GM23338 (cell line): Measurements from ENCODE around the gene FZD7. TPM values are rescaled to one million over a fixed set of nuclear protein-coding genes. Genes with fewer than 3 reads are reported as not detected.

Experiments used
- ATAC-seq: fragments of 200-7000 bp; cut with Tn5 transposase; 3 replicates; pipeline ENCODE4 v1.9.1; 2020
- DNase-seq: peaks from one replicate; pipeline ENCODE4 v3.0.0-alpha.2; 2015; ENCODE audit warnings: low spot score
- H2AFZ ChIP-seq: fragments of 200-600 bp; sonication (generic); 2 replicates; pipeline ENCODE4 v1.8.0; 2016; ENCODE audit warnings: antibody characterized with exemption, mild to moderate bottlenecking, moderate library complexity
- H3F3A ChIP-seq: fragments of 200-600 bp; sonication (generic); replicated peaks from 2 replicates; pipeline ENCODE4 v1.8.0; 2017; ENCODE audit warnings: antibody characterized with exemption, mixed run types, low read depth
- H3K27ac ChIP-seq: fragments of 200-600 bp; sonication (generic); 2 replicates; pipeline ENCODE4 v1.6.1; 2016; ENCODE audit warnings: low read depth
- H3K27me3 ChIP-seq: fragments of 200-600 bp; sonication (generic); 2 replicates; pipeline ENCODE4 v1.8.0; 2016; ENCODE audit warnings: mild to moderate bottlenecking, mixed run types, moderate library complexity; ENCODE audit not compliant: insufficient read depth
- H3K36me3 ChIP-seq: fragments of 200-600 bp; sonication (generic); 2 replicates; pipeline ENCODE4 v1.8.0; 2016; ENCODE audit warnings: mild to moderate bottlenecking; ENCODE audit not compliant: insufficient read depth
- H3K4me1 ChIP-seq: fragments of 200-600 bp; sonication (generic); 2 replicates; pipeline ENCODE4 v1.8.0; 2016; ENCODE audit warnings: mild to moderate bottlenecking, moderate library complexity; ENCODE audit not compliant: insufficient read depth
- H3K4me2 ChIP-seq: fragments of 200-600 bp; sonication (generic); 2 replicates; pipeline ENCODE4 v1.7.1; 2017; ENCODE audit warnings: mixed run types
- H3K4me3 ChIP-seq: fragments of 200-600 bp; sonication (generic); 2 replicates; pipeline ENCODE4 v1.6.1; 2016; ENCODE audit warnings: mixed run types
- H3K79me2 ChIP-seq: fragments of 200-600 bp; sonication (generic); replicated peaks from 2 replicates; pipeline ENCODE4 v1.8.0; 2017; ENCODE audit warnings: mild to moderate bottlenecking; ENCODE audit not compliant: insufficient read depth
- H3K9me2 ChIP-seq: fragments of 200-600 bp; sonication (generic); 2 replicates; pipeline ENCODE4 v1.8.0; 2017; ENCODE audit not compliant: insufficient read depth
- H4K20me1 ChIP-seq: fragments of 200-600 bp; sonication (generic); replicated peaks from 2 replicates; pipeline ENCODE4 v1.8.0; 2017; ENCODE audit warnings: mild to moderate bottlenecking; ENCODE audit not compliant: insufficient read depth
- H3K27ac Mint-ChIP-seq: 2 replicates; pipeline ENCODE4 v1.8.0; 2020; ENCODE audit warnings: inconsistent platforms, mild to moderate bottlenecking, moderate library complexity, mixed read lengths
- H3K27me3 Mint-ChIP-seq: 3 replicates; pipeline ENCODE4 v1.8.0; 2022; ENCODE audit warnings: low read depth, mild to moderate bottlenecking, moderate library complexity, mixed read lengths, inconsistent platforms; ENCODE audit not compliant: insufficient read depth, poor library complexity
- H3K36me3 Mint-ChIP-seq: 3 replicates; pipeline ENCODE4 v1.8.0; 2021; ENCODE audit warnings: low read depth, mild to moderate bottlenecking, inconsistent platforms, moderate library complexity, mixed read lengths
- H3K4me1 Mint-ChIP-seq: 3 replicates; pipeline ENCODE4 v1.8.0; 2020; ENCODE audit warnings: mild to moderate bottlenecking, inconsistent platforms, mixed read lengths
- H3K4me3 Mint-ChIP-seq: 3 replicates; pipeline ENCODE4 v1.8.0; 2021; ENCODE audit warnings: moderate library complexity, mild to moderate bottlenecking, inconsistent platforms, mixed read lengths
- H3K9me3 Mint-ChIP-seq: 3 replicates; pipeline ENCODE4 v1.8.0; 2020; ENCODE audit warnings: moderate library complexity, mild to moderate bottlenecking, inconsistent platforms, mixed read lengths
- CREB1 ChIP-seq: fragments of 250-450 bp; sonication (Bioruptor Pico); IDR thresholded peaks from 2 replicates; pipeline ENCODE4 v1.5.0; 2020; ENCODE audit warnings: low read depth, mild to moderate bottlenecking, moderate library complexity
- CTCF ChIP-seq, 2 experiments: fragments of 200-600 bp in 1 of 2; sonication (generic) in 1 of 2; conservative IDR thresholded peaks; 2 replicates each; pipeline versions ENCODE4 v1.5.1 to v1.6.1; 2016 to 2017; ENCODE audit warnings: antibody characterized with exemption in 2 of 2, low read depth in 2 of 2, mild to moderate bottlenecking in 2 of 2, moderate library complexity in 1 of 2
- EZH2 ChIP-seq: fragments of 200-600 bp; sonication (generic); IDR thresholded peaks from one replicate; pipeline ENCODE4 v1.8.0; 2017; ENCODE audit warnings: antibody characterized with exemption, mild to moderate bottlenecking, low read depth; ENCODE audit not compliant: unreplicated experiment
- EZH2phosphoT487 ChIP-seq: fragments of 200-600 bp; sonication (generic); IDR thresholded peaks from one replicate; pipeline ENCODE4 v1.8.1; 2018; ENCODE audit warnings: antibody characterized with exemption; ENCODE audit not compliant: unreplicated experiment
- JUNB ChIP-seq: IDR thresholded peaks from one replicate; pipeline ENCODE4 v1.6.1; 2016; ENCODE audit warnings: antibody characterized with exemption; ENCODE audit not compliant: unreplicated experiment
- NANOG ChIP-seq: IDR thresholded peaks from 2 replicates; pipeline ENCODE4 v1.6.1; 2016; ENCODE audit warnings: antibody characterized with exemption, borderline replicate concordance
- STAT1 ChIP-seq: IDR thresholded peaks from one replicate; pipeline ENCODE4 v1.6.1; 2016; ENCODE audit warnings: antibody characterized with exemption; ENCODE audit not compliant: unreplicated experiment
- ZNF114 ChIP-seq: fragments of 250-450 bp; sonication (Bioruptor Pico); IDR thresholded peaks from 2 replicates; pipeline ENCODE4 v1.5.0; 2020; ENCODE audit warnings: mild to moderate bottlenecking, moderate library complexity
- polyA plus RNA-seq: library from polyadenylated mRNA; unstranded; fragments of >200 nt; fragmentation: Nextera tagmentation; extraction: Ambion mirVana; gene quantifications from 2 replicates; pipeline ENCODE4 v1.2.1, GENCODE V29; 2016
- total RNA-seq: library from RNA; depleted of rRNA; stranded (reverse); fragments of >200 nt; shearing (Covaris generic); gene quantifications from 2 replicates; pipeline ENCODE4 v1.2.3, GENCODE V29; 2014
- TF ChIP-seq, protein P1 (sequence below): fragments of 250-450 bp; sonication (Bioruptor Pico); IDR thresholded peaks from 2 replicates; pipeline ENCODE4 v1.5.0; 2020; ENCODE audit warnings: mild to moderate bottlenecking, moderate library complexity

The FZD7 gene
- total and polyA plus RNA-seq, 2 experiments from 2014 or later = 164 to 435 TPM

- Mint-ChIP-seq H3K4me1 (peaks cover 22% of the 10 kb centered on the region), H3K4me3 (no peak overlapping the region), H3K36me3 (no peaks in the 10 kb centered on the region), H3K27ac (no peak overlapping the region), H3K27me3 (peaks cover 9% of the 10 kb centered on the region), H3K9me3 (no peaks in the 10 kb centered on the region)
- no peak overlapping the region for H3K4me2 ChIP-seq
- no peaks in the 10 kb centered on the region for H3K79me2 ChIP-seq
- no peaks in the 10 kb centered on the region for H3F3A ChIP-seq
- H3K4me1 ChIP-seq = peaks cover 17% of the 10 kb centered on the region
- H3K4me3 ChIP-seq = no peak overlapping the region
- no peaks in the 10 kb centered on the region for H3K27me3 ChIP-seq
- H3K36me3 ChIP-seq = no peaks in the 10 kb centered on the region
- no peaks in the 10 kb centered on the region for H4K20me1 ChIP-seq
- peak overlapping the region; percentile 34; the same call in 1 of the 2 replicates for H3K27ac ChIP-seq
- TF ChIP-seq CTCF (conservative IDR thresholded peaks at IDR 0.05; ENCODE audit: low read depth in 2 of 2) (peak in 1 of 2 experiments; percentile 36; a peak in 2 of 4 replicates), ZNF114 (no peak)
- H3K9me2 ChIP-seq = no peaks in the 10 kb centered on the region
- DNase-seq = peak; percentile 63
- no peak overlapping the region for H2AFZ ChIP-seq
- ATAC-seq = peak; percentile 78
Measured at GRCh38 chr2:202002381-202002780, 31.3 kb upstream of the FZD7 start.

GRCh38 chr2:202005272-202005887 lies 28.3 kb upstream of the FZD7 start:
- H3K79me2 ChIP-seq = no peaks in the 10 kb centered on the region
- Mint-ChIP-seq H3K4me1 (peaks cover 12% of the 10 kb centered on the region), H3K36me3 (no peaks in the 10 kb centered on the region), H3K9me3 (no peaks in the 10 kb centered on the region), H3K4me3 (no peak overlapping the region), H3K27me3 (peaks cover 9% of the 10 kb centered on the region), H3K27ac (no peak overlapping the region; the same call in 1 of the 2 replicates)
- DNase-seq = no peak
- no peak for ATAC-seq
- H3K36me3 ChIP-seq = no peaks in the 10 kb centered on the region
- no peaks in the 10 kb centered on the region for H3F3A ChIP-seq
- H3K27me3 ChIP-seq = no peaks in the 10 kb centered on the region
- no peaks in the 10 kb centered on the region for H4K20me1 ChIP-seq
- no peak overlapping the region for H2AFZ ChIP-seq
- peaks cover 15% of the 10 kb centered on the region for H3K4me1 ChIP-seq
- no peaks in the 10 kb centered on the region for H3K9me2 ChIP-seq
- H3K4me2 ChIP-seq = no peak overlapping the region
- no peak overlapping the region for H3K27ac ChIP-seq
- H3K4me3 ChIP-seq = no peak overlapping the region
- TF ChIP-seq CREB1 (CRISPR knock-in tag) = no peak
- TF ChIP-seq, protein P1, sequence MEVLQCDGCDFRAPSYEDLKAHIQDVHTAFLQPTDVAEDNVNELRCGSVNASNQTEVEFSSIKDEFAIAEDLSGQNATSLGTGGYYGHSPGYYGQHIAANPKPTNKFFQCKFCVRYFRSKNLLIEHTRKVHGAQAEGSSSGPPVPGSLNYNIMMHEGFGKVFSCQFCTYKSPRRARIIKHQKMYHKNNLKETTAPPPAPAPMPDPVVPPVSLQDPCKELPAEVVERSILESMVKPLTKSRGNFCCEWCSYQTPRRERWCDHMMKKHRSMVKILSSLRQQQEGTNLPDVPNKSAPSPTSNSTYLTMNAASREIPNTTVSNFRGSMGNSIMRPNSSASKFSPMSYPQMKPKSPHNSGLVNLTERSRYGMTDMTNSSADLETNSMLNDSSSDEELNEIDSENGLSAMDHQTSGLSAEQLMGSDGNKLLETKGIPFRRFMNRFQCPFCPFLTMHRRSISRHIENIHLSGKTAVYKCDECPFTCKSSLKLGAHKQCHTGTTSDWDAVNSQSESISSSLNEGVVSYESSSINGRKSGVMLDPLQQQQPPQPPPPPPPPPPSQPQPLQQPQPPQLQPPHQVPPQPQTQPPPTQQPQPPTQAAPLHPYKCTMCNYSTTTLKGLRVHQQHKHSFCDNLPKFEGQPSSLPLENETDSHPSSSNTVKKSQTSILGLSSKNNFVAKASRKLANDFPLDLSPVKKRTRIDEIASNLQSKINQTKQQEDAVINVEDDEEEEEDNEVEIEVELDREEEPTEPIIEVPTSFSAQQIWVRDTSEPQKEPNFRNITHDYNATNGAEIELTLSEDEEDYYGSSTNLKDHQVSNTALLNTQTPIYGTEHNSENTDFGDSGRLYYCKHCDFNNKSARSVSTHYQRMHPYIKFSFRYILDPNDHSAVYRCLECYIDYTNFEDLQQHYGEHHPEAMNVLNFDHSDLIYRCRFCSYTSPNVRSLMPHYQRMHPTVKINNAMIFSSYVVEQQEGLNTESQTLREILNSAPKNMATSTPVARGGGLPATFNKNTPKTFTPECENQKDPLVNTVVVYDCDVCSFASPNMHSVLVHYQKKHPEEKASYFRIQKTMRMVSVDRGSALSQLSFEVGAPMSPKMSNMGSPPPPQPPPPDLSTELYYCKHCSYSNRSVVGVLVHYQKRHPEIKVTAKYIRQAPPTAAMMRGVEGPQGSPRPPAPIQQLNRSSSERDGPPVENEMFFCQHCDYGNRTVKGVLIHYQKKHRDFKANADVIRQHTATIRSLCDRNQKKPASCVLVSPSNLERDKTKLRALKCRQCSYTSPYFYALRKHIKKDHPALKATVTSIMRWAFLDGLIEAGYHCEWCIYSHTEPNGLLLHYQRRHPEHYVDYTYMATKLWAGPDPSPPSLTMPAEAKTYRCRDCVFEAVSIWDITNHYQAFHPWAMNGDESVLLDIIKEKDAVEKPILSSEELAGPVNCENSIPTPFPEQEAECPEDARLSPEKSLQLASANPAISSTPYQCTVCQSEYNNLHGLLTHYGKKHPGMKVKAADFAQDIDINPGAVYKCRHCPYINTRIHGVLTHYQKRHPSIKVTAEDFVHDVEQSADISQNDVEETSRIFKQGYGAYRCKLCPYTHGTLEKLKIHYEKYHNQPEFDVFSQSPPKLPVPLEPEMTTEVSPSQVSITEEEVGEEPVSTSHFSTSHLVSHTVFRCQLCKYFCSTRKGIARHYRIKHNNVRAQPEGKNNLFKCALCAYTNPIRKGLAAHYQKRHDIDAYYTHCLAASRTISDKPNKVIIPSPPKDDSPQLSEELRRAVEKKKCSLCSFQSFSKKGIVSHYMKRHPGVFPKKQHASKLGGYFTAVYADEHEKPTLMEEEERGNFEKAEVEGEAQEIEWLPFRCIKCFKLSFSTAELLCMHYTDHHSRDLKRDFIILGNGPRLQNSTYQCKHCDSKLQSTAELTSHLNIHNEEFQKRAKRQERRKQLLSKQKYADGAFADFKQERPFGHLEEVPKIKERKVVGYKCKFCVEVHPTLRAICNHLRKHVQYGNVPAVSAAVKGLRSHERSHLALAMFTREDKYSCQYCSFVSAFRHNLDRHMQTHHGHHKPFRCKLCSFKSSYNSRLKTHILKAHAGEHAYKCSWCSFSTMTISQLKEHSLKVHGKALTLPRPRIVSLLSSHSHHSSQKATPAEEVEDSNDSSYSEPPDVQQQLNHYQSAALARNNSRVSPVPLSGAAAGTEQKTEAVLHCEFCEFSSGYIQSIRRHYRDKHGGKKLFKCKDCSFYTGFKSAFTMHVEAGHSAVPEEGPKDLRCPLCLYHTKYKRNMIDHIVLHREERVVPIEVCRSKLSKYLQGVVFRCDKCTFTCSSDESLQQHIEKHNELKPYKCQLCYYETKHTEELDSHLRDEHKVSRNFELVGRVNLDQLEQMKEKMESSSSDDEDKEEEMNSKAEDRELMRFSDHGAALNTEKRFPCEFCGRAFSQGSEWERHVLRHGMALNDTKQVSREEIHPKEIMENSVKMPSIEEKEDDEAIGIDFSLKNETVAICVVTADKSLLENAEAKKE (CRISPR knock-in tag) = no peak
- no peak for TF ChIP-seq JUNB
- no peak for TF ChIP-seq NANOG
- no peak for TF ChIP-seq EZH2phosphoT487
- TF ChIP-seq STAT1 = no peak
- no peak for TF ChIP-seq EZH2
- no peak for TF ChIP-seq CTCF (conservative IDR thresholded peaks at IDR 0.05; ENCODE audit: low read depth in 2 of 2)
